H1 (cell line): Measurements from ENCODE around the gene CLEC19A.

Source experiments
- BCL11A ChIP-seq, 2 experiments: IDR thresholded peaks; one replicate each; pipeline ENCODE4 v1.6.1; 2011; ENCODE audit warnings: low read depth in 2 of 2, low read length in 2 of 2, mild to moderate bottlenecking in 2 of 2
- CHD7 ChIP-seq: fragments of 300-600 bp; sonication (generic); IDR thresholded peaks from 2 replicates; pipeline ENCODE4 v1.7.1; 2012; ENCODE audit warnings: low read length, moderate library complexity, mild to moderate bottlenecking, inconsistent platforms; ENCODE audit not compliant: insufficient replicate concordance
- EP300 ChIP-seq, 2 experiments: IDR thresholded peaks; 1 replicate in 1 of 2; 2 replicates in 1 of 2; pipeline ENCODE4 v1.6.1; 2011 to 2012; ENCODE audit warnings: low read depth in 2 of 2, low read length in 2 of 2, mild to moderate bottlenecking in 2 of 2, borderline replicate concordance in 1 of 2, inconsistent platforms in 1 of 2, moderate library complexity in 1 of 2
- HDAC6 ChIP-seq: IDR thresholded peaks from one replicate; pipeline ENCODE4 v1.7.1; 2012; ENCODE audit warnings: low read depth, mild to moderate bottlenecking, inconsistent platforms, low read length, moderate library complexity
- JUND ChIP-seq: IDR thresholded peaks from 2 replicates; pipeline ENCODE4 v1.6.1; 2011; ENCODE audit warnings: mild to moderate bottlenecking, improper control_type of control experiment, low read length
- POLR2A ChIP-seq, 2 experiments: IDR thresholded peaks; 1 replicate in 1 of 2; 2 replicates in 1 of 2; pipeline ENCODE4 v1.6.1; 2011; ENCODE audit warnings: low read depth in 2 of 2, low read length in 2 of 2, mild to moderate bottlenecking in 2 of 2; ENCODE audit errors: control extremely low read depth in 1 of 2
- RFX5 ChIP-seq: IDR thresholded peaks from 2 replicates; pipeline ENCODE4 v1.6.1; 2011; ENCODE audit warnings: low read depth, low read length, improper control_type of control experiment, borderline replicate concordance
- SAP30 ChIP-seq: fragments of 300-600 bp; sonication (generic); IDR thresholded peaks from 2 replicates; pipeline ENCODE4 v1.7.1; 2012; ENCODE audit warnings: low read length, moderate library complexity, mild to moderate bottlenecking, inconsistent platforms; ENCODE audit not compliant: insufficient read depth, insufficient replicate concordance
- SP1 ChIP-seq: IDR thresholded peaks from 2 replicates; pipeline ENCODE4 v1.6.1; 2011; ENCODE audit warnings: low read depth, low read length
- SP2 ChIP-seq: IDR thresholded peaks from 2 replicates; pipeline ENCODE4 v1.6.1; 2012; ENCODE audit warnings: mild to moderate bottlenecking, low read length, inconsistent platforms
- SRF ChIP-seq: IDR thresholded peaks from 2 replicates; pipeline ENCODE4 v1.6.1; 2011; ENCODE audit warnings: mild to moderate bottlenecking, low read depth, low read length, moderate library complexity
- TEAD4 ChIP-seq: IDR thresholded peaks from 2 replicates; pipeline ENCODE4 v1.6.1; 2012; ENCODE audit warnings: low read depth, low read length, inconsistent platforms, mixed read lengths
- YY1 ChIP-seq: IDR thresholded peaks from 2 replicates; pipeline ENCODE4 v1.6.1; 2011; ENCODE audit warnings: low read depth, mild to moderate bottlenecking, low read length
- TF ChIP-seq, protein P1 (sequence below), 3 experiments: IDR thresholded peaks; 1 replicate in 2 of 3; 2 replicates in 1 of 3; pipeline versions ENCODE4 v1.5.1 to v1.6.1; 2011; ENCODE audit warnings: low read length in 3 of 3, mild to moderate bottlenecking in 3 of 3, inconsistent platforms in 2 of 3, low read depth in 1 of 3, moderate library complexity in 1 of 3; ENCODE audit not compliant: insufficient read depth in 1 of 3; ENCODE audit errors: control extremely low read depth in 1 of 3

GRCh38 chr16:19295393-19295792, 9.9 kb downstream of the CLEC19A start:
- TF ChIP-seq, protein P1, sequence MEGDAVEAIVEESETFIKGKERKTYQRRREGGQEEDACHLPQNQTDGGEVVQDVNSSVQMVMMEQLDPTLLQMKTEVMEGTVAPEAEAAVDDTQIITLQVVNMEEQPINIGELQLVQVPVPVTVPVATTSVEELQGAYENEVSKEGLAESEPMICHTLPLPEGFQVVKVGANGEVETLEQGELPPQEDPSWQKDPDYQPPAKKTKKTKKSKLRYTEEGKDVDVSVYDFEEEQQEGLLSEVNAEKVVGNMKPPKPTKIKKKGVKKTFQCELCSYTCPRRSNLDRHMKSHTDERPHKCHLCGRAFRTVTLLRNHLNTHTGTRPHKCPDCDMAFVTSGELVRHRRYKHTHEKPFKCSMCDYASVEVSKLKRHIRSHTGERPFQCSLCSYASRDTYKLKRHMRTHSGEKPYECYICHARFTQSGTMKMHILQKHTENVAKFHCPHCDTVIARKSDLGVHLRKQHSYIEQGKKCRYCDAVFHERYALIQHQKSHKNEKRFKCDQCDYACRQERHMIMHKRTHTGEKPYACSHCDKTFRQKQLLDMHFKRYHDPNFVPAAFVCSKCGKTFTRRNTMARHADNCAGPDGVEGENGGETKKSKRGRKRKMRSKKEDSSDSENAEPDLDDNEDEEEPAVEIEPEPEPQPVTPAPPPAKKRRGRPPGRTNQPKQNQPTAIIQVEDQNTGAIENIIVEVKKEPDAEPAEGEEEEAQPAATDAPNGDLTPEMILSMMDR (IDR thresholded peaks at IDR 0.05; ENCODE audit: control extremely low read depth in 1 of 3, insufficient read depth in 1 of 3, low read depth in 1 of 3, low read length in 3 of 3) = no peak
- TF ChIP-seq POLR2A (IDR thresholded peaks at IDR 0.05; ENCODE audit: control extremely low read depth in 1 of 2, low read depth in 2 of 2, low read length in 2 of 2) (no peak), JUND (no peak), BCL11A (IDR thresholded peaks at IDR 0.05; ENCODE audit: low read depth in 2 of 2, low read length in 2 of 2) (no peak), YY1 (no peak), HDAC6 (no peak), CHD7 (no peak), RFX5 (no peak), EP300 (IDR thresholded peaks at IDR 0.05; ENCODE audit: borderline replicate concordance in 1 of 2, low read depth in 2 of 2, low read length in 2 of 2) (no peak), SP2 (no peak), TEAD4 (no peak), SAP30 (no peak), SP1 (no peak), SRF (no peak)
